Endothelial cell of umbilical vein (primary cell): ENCODE results near the gene ADA.

ENCODE experiments used
- POLR2A ChIP-seq: IDR thresholded peaks from 2 replicates; pipeline ENCODE4 v1.6.1; 2012; ENCODE audit warnings: low read depth, mild to moderate bottlenecking, control low read depth, low read length
- TF ChIP-seq, protein P1 (sequence below), 2 donors: IDR thresholded peaks; 1 replicate in 1 of 2; 2 replicates in 1 of 2; pipeline ENCODE4 v1.5.1; 2011; ENCODE audit warnings: low read length in 2 of 2, mild to moderate bottlenecking in 2 of 2, moderate library complexity in 2 of 2, control low read depth in 1 of 2, inconsistent platforms in 1 of 2, low read depth in 1 of 2; ENCODE audit not compliant: insufficient read depth in 1 of 2; ENCODE audit errors: extremely low read depth in 1 of 2

- TF ChIP-seq, protein P1, sequence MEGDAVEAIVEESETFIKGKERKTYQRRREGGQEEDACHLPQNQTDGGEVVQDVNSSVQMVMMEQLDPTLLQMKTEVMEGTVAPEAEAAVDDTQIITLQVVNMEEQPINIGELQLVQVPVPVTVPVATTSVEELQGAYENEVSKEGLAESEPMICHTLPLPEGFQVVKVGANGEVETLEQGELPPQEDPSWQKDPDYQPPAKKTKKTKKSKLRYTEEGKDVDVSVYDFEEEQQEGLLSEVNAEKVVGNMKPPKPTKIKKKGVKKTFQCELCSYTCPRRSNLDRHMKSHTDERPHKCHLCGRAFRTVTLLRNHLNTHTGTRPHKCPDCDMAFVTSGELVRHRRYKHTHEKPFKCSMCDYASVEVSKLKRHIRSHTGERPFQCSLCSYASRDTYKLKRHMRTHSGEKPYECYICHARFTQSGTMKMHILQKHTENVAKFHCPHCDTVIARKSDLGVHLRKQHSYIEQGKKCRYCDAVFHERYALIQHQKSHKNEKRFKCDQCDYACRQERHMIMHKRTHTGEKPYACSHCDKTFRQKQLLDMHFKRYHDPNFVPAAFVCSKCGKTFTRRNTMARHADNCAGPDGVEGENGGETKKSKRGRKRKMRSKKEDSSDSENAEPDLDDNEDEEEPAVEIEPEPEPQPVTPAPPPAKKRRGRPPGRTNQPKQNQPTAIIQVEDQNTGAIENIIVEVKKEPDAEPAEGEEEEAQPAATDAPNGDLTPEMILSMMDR (IDR thresholded peaks at IDR 0.05; ENCODE audit: extremely low read depth in 1 of 2, insufficient read depth in 1 of 2, low read depth in 1 of 2, low read length in 2 of 2) = no peak
- no peak for TF ChIP-seq POLR2A
Measured at GRCh38 chr20:44593751-44594150, 57.7 kb downstream of the ADA start.
